GM12801 (cell line): Measurements from ENCODE around the gene CSNK2B.

Source experiments
- CTCF ChIP-seq: IDR thresholded peaks from one replicate; pipeline ENCODE4 v1.5.1; 2011; ENCODE audit warnings: control low read depth; ENCODE audit not compliant: insufficient read length; ENCODE audit errors: extremely low read depth

The CSNK2B gene

GRCh38 chr6:31665501-31666336, at the start of gene CSNK2B:
TSS of gene CSNK2B (plus strand) at chr6:31666080. CDS start at chr6:31666832, 752 bp downstream.
- TF ChIP-seq CTCF: no peak

DNA sequence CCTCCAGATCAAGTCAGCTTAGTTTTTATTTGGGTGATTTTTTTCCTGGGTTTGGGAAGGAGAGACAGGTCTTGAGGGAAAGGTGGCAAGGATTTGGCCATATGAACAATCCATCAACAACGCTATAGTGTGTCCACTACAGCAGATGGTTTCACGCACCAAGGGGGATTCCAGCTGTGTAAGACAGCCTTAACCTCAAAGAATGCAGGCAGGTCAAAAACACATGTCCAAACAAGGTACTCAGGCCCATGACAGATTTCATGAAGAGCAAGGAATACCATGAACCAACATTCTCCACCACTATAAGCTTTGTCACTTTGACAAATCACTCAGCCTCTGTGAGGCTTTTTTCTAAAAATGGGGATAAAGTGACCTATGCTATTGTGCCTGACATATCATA, 48.9 kb upstream of the CSNK2B start:
- no peak for TF ChIP-seq CTCF

DNA sequence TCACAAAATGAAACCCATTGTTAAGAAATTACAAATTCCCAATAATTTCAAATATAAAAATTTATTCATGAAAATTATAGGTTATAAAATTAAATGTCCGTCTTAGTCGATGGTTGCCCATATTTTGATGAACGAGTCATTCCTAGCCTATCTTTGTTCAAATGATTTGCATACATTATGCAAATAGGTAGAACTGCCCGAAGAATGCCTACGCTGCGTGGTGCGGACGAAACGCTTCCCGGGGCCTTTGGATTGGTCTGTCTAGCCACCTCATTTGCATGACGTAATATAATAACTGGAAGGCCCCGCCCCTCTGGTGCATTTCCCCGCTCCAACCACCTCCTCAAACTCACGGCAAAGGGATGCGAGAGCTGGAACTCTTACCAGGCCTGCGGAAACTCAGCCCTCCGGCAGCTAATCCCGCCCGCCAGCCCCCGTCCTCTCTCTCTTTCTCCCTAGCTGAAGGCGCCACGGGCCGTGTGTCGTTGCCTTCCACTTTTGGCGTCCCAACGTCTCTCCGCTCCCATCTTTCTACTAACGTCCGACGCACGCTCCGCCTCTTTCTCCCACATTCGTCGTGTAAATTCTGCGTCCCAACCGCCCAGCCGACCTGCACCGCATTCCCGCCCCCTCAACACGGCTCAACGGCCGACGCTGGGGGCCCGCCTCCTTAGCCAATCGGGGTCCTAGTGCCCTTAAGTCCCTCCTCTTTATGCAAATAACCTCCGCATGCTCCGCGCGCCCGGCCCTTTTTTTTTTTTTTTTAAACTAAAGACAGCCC, 45.9 kb upstream of the CSNK2B start:
- no peak for TF ChIP-seq CTCF

DNA sequence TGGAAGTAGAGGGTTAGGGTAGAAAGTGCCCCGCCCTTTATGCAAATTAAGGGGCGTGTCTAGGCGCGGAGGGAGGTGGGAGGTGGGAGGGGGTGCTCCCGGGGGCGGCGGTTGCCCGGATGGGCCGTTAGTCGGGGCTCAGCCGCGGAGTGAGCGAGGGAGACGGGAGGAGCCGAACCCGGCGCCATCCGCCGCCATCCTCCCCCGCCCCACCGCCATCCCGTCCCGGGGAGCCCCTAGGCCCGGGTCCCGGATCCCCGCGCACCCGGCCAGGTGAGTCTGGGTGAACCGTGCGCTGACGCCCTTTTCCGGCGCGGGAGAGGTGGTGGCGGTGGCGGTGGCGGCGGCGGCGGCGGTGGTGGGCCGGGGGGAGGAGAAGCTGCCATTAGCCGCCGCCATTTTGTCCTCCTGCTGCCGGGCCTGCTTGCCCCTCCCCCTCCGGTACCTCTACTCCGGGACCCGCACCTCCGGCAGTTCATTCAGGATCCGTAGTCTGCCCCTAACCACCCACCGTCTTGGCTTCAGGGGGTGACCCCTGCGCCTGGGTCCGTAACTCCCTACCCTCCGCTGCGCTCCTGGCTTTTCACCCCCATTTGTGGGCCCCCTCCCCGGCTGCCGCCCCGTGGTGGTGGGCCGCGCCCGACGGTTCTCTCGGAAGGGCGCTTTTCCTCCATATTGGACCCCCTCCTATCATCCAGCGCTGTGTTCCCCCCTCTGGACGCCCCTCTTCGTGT, 45.1 kb upstream of the CSNK2B start, which contains the start of gene PRRC2A:
TSS of gene PRRC2A (plus strand) at position 130 of the 734 bp plus-strand sequence. CDS start 2,075 bp downstream, outside the sequence.
- TF ChIP-seq CTCF: no peak

DNA sequence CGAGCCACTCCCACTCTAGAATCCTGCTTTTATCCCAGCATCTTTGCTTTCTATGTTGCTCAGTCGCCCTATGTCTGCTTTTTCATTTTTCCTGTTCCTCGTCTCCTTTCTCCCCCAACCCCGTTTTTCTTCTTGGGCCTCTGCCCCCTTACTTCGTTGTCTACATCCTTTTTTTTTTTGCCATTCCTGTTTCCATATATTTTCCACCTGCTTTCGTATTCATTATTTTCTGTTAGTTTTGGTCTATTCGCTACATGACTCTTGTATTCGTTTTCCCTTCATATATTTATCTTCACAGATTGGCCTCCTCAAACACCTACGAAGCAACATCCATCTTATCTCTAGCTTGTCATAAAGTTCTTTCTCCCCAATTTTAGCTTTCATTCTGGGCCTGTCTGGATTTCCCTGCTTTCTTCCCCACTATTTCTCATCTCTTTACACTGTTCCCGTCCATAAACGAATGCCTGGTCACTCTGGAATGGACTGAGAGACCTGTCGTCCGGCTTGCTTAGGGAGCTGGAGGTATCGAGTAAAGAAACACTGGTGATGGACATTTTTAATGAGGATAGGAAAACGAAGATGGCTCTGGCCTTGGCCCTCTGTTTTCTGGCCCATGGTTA, 44.5 kb upstream of the CSNK2B start:
- no peak for TF ChIP-seq CTCF

- no peak for TF ChIP-seq CTCF
Observed at GRCh38 chr6:31621991-31622390, 43.9 kb upstream of the CSNK2B start.
